ENCODE data around the gene IFI27L1. TPM values are rescaled to one million over a fixed set of nuclear protein-coding genes. Genes with fewer than 3 reads are reported as not detected.
"Not testable (repeated sequence)": the region's sequence is repeated elsewhere in the genome, so short reads cannot be mapped to it uniquely, and the experiment has no call there.

IFI27L1 gene
- total RNA-seq, 1 experiment from 2014 or later, result 9.5 TPM

GRCh38 chr14:94054936-94055335, 26.2 kb upstream of the IFI27L1 start:
- DNase-seq, result no peak

GRCh38 chr14:94056579-94057308, 24.4 kb upstream of the IFI27L1 start:
- no peaks in the 10 kb centered on the region for H3K27me3 ChIP-seq
- no peaks in the 10 kb centered on the region for H3K4me1 ChIP-seq
- DNase-seq, result no peak
- H3K36me3 ChIP-seq, result peaks cover 82% of the 10 kb centered on the region
- H3K27ac ChIP-seq, result no peak overlapping the region
- no peak overlapping the region for H3K4me3 ChIP-seq
- H3K9me3 ChIP-seq (replicated peaks), result no peaks in the 10 kb centered on the region

More at GRCh38 chr14:94054936-94055335, 26.2 kb upstream of the IFI27L1 start:
- H3K27me3 ChIP-seq, result no peaks in the 10 kb centered on the region
- H3K36me3 ChIP-seq, result peaks cover 80% of the 10 kb centered on the region
- H3K9me3 ChIP-seq (replicated peaks), result no peaks in the 10 kb centered on the region
- H3K4me1 ChIP-seq, result no peaks in the 10 kb centered on the region
- H3K4me3 ChIP-seq, result no peak overlapping the region
- H3K27ac ChIP-seq, result no peak overlapping the region

GRCh38 chr14:94058128-94058673, 22.9 kb upstream of the IFI27L1 start:
- Histone ChIP-seq H3K4me1 (no peaks in the 10 kb centered on the region), H3K36me3 (peaks cover 78% of the 10 kb centered on the region), H3K9me3 (replicated peaks) (no peaks in the 10 kb centered on the region), H3K27ac (no peak overlapping the region), H3K27me3 (no peaks in the 10 kb centered on the region), H3K4me3 (no peak overlapping the region)
- DNase-seq, result no peak

- Histone ChIP-seq H3K9me3 (replicated peaks) (no peaks in the 10 kb centered on the region), H3K36me3 (peaks cover 75% of the 10 kb centered on the region), H3K4me1 (no peaks in the 10 kb centered on the region), H3K27ac (no peak overlapping the region), H3K27me3 (no peaks in the 10 kb centered on the region), H3K4me3 (no peak overlapping the region)
- no peak for DNase-seq
These were observed 22.4 kb upstream of the IFI27L1 start for GRCh38 chr14:94058674-94059138.

GRCh38 chr14:94059998-94060397, 21.1 kb upstream of the IFI27L1 start:
- Histone ChIP-seq H3K4me3 (no peak overlapping the region), H3K27me3 (no peaks in the 10 kb centered on the region), H3K36me3 (peaks cover 65% of the 10 kb centered on the region), H3K9me3 (replicated peaks) (no peaks in the 10 kb centered on the region), H3K4me1 (no peaks in the 10 kb centered on the region), H3K27ac (no peak overlapping the region)
- DNase-seq, result no peak

- no peak for DNase-seq
- H3K36me3 ChIP-seq, result peaks cover 46% of the 10 kb centered on the region
- H3K27ac ChIP-seq, result no peak overlapping the region
- H3K4me1 ChIP-seq, result no peaks in the 10 kb centered on the region
- peaks cover 5% of the 10 kb centered on the region for H3K9me3 ChIP-seq (replicated peaks)
- H3K4me3 ChIP-seq, result no peak overlapping the region
- H3K27me3 ChIP-seq, result no peaks in the 10 kb centered on the region
These were observed 18.7 kb upstream of the IFI27L1 start for GRCh38 chr14:94062344-94062940.

GRCh38 chr14:94066089-94066676, 14.9 kb upstream of the IFI27L1 start:
- peaks cover 9% of the 10 kb centered on the region for H3K9me3 ChIP-seq (replicated peaks)
- no peaks in the 10 kb centered on the region for H3K27me3 ChIP-seq
- H3K27ac ChIP-seq, result no peak overlapping the region
- DNase-seq, result no peak
- no peaks in the 10 kb centered on the region for H3K4me1 ChIP-seq
- H3K4me3 ChIP-seq, result no peak overlapping the region
- peaks cover 15% of the 10 kb centered on the region; the same call in 1 of the 2 replicates for H3K36me3 ChIP-seq

- not testable (repeated sequence) for H3K4me1 ChIP-seq, H3K4me3 ChIP-seq, H3K27me3 ChIP-seq, H3K27ac ChIP-seq, DNase-seq
- peaks cover 42% of the 10 kb centered on the region for H3K36me3 ChIP-seq
- H3K9me3 ChIP-seq (replicated peaks), result peaks cover 25% of the 10 kb centered on the region
These were observed 9.0 kb upstream of the IFI27L1 start for GRCh38 chr14:94072076-94072475.

GRCh38 chr14:94074534-94074933, 6.6 kb upstream of the IFI27L1 start:
- Histone ChIP-seq H3K27me3 (no peaks in the 10 kb centered on the region), H3K4me1 (peaks cover 2% of the 10 kb centered on the region), H3K36me3 (peaks cover 64% of the 10 kb centered on the region), H3K4me3 (no peak overlapping the region), H3K9me3 (replicated peaks) (peaks cover 20% of the 10 kb centered on the region), H3K27ac (no peak overlapping the region)
- DNase-seq, result no peak

GRCh38 chr14:94075008-94075407, 6.1 kb upstream of the IFI27L1 start:
- no peaks in the 10 kb centered on the region for H3K27me3 ChIP-seq
- H3K27ac ChIP-seq, result no peak overlapping the region
- peaks cover 65% of the 10 kb centered on the region for H3K36me3 ChIP-seq
- H3K4me1 ChIP-seq, result peaks cover 6% of the 10 kb centered on the region
- DNase-seq, result no peak
- no peak overlapping the region for H3K4me3 ChIP-seq
- peaks cover 20% of the 10 kb centered on the region for H3K9me3 ChIP-seq (replicated peaks)

- no peak overlapping the region for H3K27ac ChIP-seq
- H3K9me3 ChIP-seq (replicated peaks), result peaks cover 20% of the 10 kb centered on the region
- DNase-seq, result no peak
- H3K27me3 ChIP-seq, result no peaks in the 10 kb centered on the region
- peaks cover 6% of the 10 kb centered on the region for H3K4me1 ChIP-seq
- H3K4me3 ChIP-seq, result no peak overlapping the region
- peaks cover 58% of the 10 kb centered on the region for H3K36me3 ChIP-seq
These were observed 3.8 kb upstream of the IFI27L1 start for GRCh38 chr14:94077111-94077821.

- H3K27me3 ChIP-seq, result no peaks in the 10 kb centered on the region
- H3K36me3 ChIP-seq, result peaks cover 55% of the 10 kb centered on the region
- no peak overlapping the region for H3K27ac ChIP-seq
- peaks cover 20% of the 10 kb centered on the region for H3K9me3 ChIP-seq (replicated peaks)
- DNase-seq, result no peak
- peaks cover 6% of the 10 kb centered on the region for H3K4me1 ChIP-seq
- H3K4me3 ChIP-seq, result no peak overlapping the region
These were observed 3.3 kb upstream of the IFI27L1 start for GRCh38 chr14:94077823-94078222.

GRCh38 chr14:94079891-94080620, 1.1 kb upstream of the IFI27L1 start:
- Histone ChIP-seq H3K27ac (peak overlapping the region; percentile 86), H3K36me3 (peaks cover 41% of the 10 kb centered on the region), H3K4me3 (peak overlapping the region; percentile 92), H3K4me1 (peaks cover 6% of the 10 kb centered on the region), H3K9me3 (replicated peaks) (peaks cover 12% of the 10 kb centered on the region; the same call in 1 of the 2 replicates), H3K27me3 (no peaks in the 10 kb centered on the region)
- DNase-seq, result peak; percentile 51 to 75

GRCh38 chr14:94081386-94081820, 293 bp downstream of the IFI27L1 start:
- Histone ChIP-seq H3K27ac (peak overlapping the region; percentile 86), H3K4me1 (peaks cover 6% of the 10 kb centered on the region), H3K36me3 (peaks cover 27% of the 10 kb centered on the region), H3K27me3 (no peaks in the 10 kb centered on the region), H3K9me3 (replicated peaks) (0 out of 2 replicates have a peak, but pooled peaks cover 4% of the 10 kb centered on the region), H3K4me3 (peak overlapping the region; percentile 92)
- no peak for DNase-seq

Data from SJCRH30 (cell line).